Measurements from ENCODE around the gene RUSF1. TPM values are rescaled to one million over a fixed set of nuclear protein-coding genes. Genes with fewer than 3 reads are reported as not detected.

Gene RUSF1
- total and polyA plus RNA-seq, 2 donors (not counting 1 experiment from before 2014, with no cell fraction given) = 23.1 to 41.8 TPM

DNA sequence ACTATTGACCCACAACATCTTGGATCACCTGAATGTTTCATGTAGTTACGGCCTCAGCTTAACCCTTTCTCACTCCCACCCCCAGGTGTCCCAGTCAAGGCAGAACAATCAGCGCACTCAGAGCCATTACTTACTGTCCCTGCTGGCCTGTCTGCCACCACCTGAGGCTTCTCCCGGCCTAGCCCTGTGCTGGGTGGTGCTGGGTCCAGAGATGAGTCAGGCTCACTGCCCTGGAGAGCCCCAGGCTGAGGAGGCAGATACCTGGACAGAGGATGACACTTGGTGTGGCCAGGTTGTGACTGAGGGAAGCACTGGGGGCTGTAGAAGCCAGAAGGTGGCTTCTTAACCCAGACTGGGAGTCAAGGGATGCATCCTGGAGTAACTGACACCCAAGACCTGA lies 29.2 kb downstream of the RUSF1 start:
- Histone ChIP-seq H3K4me1 (ENCODE audit: control insufficient read depth, extremely low read depth, insufficient read depth, low read length) (peaks cover under 1% of the 10 kb centered on the region), H3K36me3 (ENCODE audit: control insufficient read depth, insufficient read depth, low read length) (peaks cover 36% of the 10 kb centered on the region)

GRCh38 chr16:31477220-31478216 lies 30.7 kb downstream of the RUSF1 start:
- Histone ChIP-seq H3K4me1 (ENCODE audit: control insufficient read depth, extremely low read depth, insufficient read depth, low read length) (peaks cover 9% of the 10 kb centered on the region), H3K36me3 (ENCODE audit: control insufficient read depth, insufficient read depth, low read length) (peaks cover 45% of the 10 kb centered on the region), H3K79me2 (ENCODE audit: control insufficient read depth, insufficient read depth, low read length) (peaks cover 11% of the 10 kb centered on the region), H3K9ac (ENCODE audit: insufficient read depth, low read length) (no peak overlapping the region), H3K9me3 (ENCODE audit: control insufficient read depth, insufficient read depth, low read depth, low read length) (no peaks in the 10 kb centered on the region), H4K20me1 (ENCODE audit: control insufficient read depth, extremely low read depth, insufficient read depth, low read length) (no peaks in the 10 kb centered on the region), H2AFZ (ENCODE audit: low read length) (no peak overlapping the region), H3K27me3 (ENCODE audit: control insufficient read depth, insufficient read depth, low read length) (no peaks in the 10 kb centered on the region), H3K4me2 (ENCODE audit: extremely low read depth, insufficient read depth, low read length) (no peak overlapping the region), H3K4me3 (replicated peaks in 1 of 4; ENCODE audit: control extremely low read depth in 1 of 4, insufficient read depth in 1 of 4, low read depth in 3 of 4, low read length in 4 of 4) (no peak overlapping the region), H3K27ac (ENCODE audit: insufficient read depth, low read length) (no peak overlapping the region)
- DNase-seq (ENCODE audit: low read depth in 2 of 2) = no peak
- TF ChIP-seq, protein P1, sequence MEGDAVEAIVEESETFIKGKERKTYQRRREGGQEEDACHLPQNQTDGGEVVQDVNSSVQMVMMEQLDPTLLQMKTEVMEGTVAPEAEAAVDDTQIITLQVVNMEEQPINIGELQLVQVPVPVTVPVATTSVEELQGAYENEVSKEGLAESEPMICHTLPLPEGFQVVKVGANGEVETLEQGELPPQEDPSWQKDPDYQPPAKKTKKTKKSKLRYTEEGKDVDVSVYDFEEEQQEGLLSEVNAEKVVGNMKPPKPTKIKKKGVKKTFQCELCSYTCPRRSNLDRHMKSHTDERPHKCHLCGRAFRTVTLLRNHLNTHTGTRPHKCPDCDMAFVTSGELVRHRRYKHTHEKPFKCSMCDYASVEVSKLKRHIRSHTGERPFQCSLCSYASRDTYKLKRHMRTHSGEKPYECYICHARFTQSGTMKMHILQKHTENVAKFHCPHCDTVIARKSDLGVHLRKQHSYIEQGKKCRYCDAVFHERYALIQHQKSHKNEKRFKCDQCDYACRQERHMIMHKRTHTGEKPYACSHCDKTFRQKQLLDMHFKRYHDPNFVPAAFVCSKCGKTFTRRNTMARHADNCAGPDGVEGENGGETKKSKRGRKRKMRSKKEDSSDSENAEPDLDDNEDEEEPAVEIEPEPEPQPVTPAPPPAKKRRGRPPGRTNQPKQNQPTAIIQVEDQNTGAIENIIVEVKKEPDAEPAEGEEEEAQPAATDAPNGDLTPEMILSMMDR (conservative IDR thresholded peaks at IDR 0.05 in 1 of 2, IDR thresholded peaks at IDR 0.05 in 1 of 2; ENCODE audit: low read depth in 1 of 2, low read length in 2 of 2) = no peak
- TF ChIP-seq EZH2 (IDR thresholded peaks at IDR 0.05; ENCODE audit: low read length, missing control alignments) = no peak

More for the DNA sequence above, 29.2 kb downstream of the RUSF1 start:
- no peaks in the 10 kb centered on the region for H3K9me3 ChIP-seq (ENCODE audit: control insufficient read depth, insufficient read depth, low read depth, low read length)
- DNase-seq (ENCODE audit: low read depth in 2 of 2) = no peak
- no peak overlapping the region for H2AFZ ChIP-seq (ENCODE audit: low read length)
- H3K27ac ChIP-seq (ENCODE audit: insufficient read depth, low read length) = no peak overlapping the region
- H4K20me1 ChIP-seq (ENCODE audit: control insufficient read depth, extremely low read depth, insufficient read depth, low read length) = no peaks in the 10 kb centered on the region
- no peak overlapping the region for H3K4me3 ChIP-seq (replicated peaks in 1 of 4; ENCODE audit: control extremely low read depth in 1 of 4, insufficient read depth in 1 of 4, low read depth in 3 of 4, low read length in 4 of 4)
- H3K4me2 ChIP-seq (ENCODE audit: extremely low read depth, insufficient read depth, low read length) = no peak overlapping the region
- no peak overlapping the region for H3K9ac ChIP-seq (ENCODE audit: insufficient read depth, low read length)
- no peaks in the 10 kb centered on the region for H3K27me3 ChIP-seq (ENCODE audit: control insufficient read depth, insufficient read depth, low read length)
- peaks cover 5% of the 10 kb centered on the region for H3K79me2 ChIP-seq (ENCODE audit: control insufficient read depth, insufficient read depth, low read length)
- TF ChIP-seq, protein P1 (conservative IDR thresholded peaks at IDR 0.05 in 1 of 2, IDR thresholded peaks at IDR 0.05 in 1 of 2; ENCODE audit: low read depth in 1 of 2, low read length in 2 of 2) = no peak
- TF ChIP-seq EZH2 (IDR thresholded peaks at IDR 0.05; ENCODE audit: low read length, missing control alignments) = no peak

- no peaks in the 10 kb centered on the region for H3K9me3 ChIP-seq (ENCODE audit: control insufficient read depth, insufficient read depth, low read depth, low read length)
- no peak overlapping the region for H3K27ac ChIP-seq (ENCODE audit: insufficient read depth, low read length)
- no peak overlapping the region for H3K4me2 ChIP-seq (ENCODE audit: extremely low read depth, insufficient read depth, low read length)
- no peak overlapping the region for H3K9ac ChIP-seq (ENCODE audit: insufficient read depth, low read length)
- peaks cover 9% of the 10 kb centered on the region for H3K4me1 ChIP-seq (ENCODE audit: control insufficient read depth, extremely low read depth, insufficient read depth, low read length)
- no peaks in the 10 kb centered on the region for H4K20me1 ChIP-seq (ENCODE audit: control insufficient read depth, extremely low read depth, insufficient read depth, low read length)
- peaks cover 45% of the 10 kb centered on the region for H3K36me3 ChIP-seq (ENCODE audit: control insufficient read depth, insufficient read depth, low read length)
- H3K79me2 ChIP-seq (ENCODE audit: control insufficient read depth, insufficient read depth, low read length) = peaks cover 12% of the 10 kb centered on the region
- no peaks in the 10 kb centered on the region for H3K27me3 ChIP-seq (ENCODE audit: control insufficient read depth, insufficient read depth, low read length)
- no peak for TF ChIP-seq EZH2 (IDR thresholded peaks at IDR 0.05; ENCODE audit: low read length, missing control alignments)
- TF ChIP-seq, protein P1 (conservative IDR thresholded peaks at IDR 0.05 in 1 of 2, IDR thresholded peaks at IDR 0.05 in 1 of 2; ENCODE audit: low read depth in 1 of 2, low read length in 2 of 2) = no peak
- no peak overlapping the region for H2AFZ ChIP-seq (ENCODE audit: low read length)
- no peak for DNase-seq (ENCODE audit: low read depth in 2 of 2)
- H3K4me3 ChIP-seq (replicated peaks in 1 of 4; ENCODE audit: control extremely low read depth in 1 of 4, insufficient read depth in 1 of 4, low read depth in 3 of 4, low read length in 4 of 4) = no peak overlapping the region
Observed at GRCh38 chr16:31476303-31477219, 31.6 kb downstream of the RUSF1 start.
